SK-N-SH (cell line): ENCODE data around the gene TAB2. TPM values are rescaled to one million over a fixed set of nuclear protein-coding genes. Genes with fewer than 3 reads are reported as not detected.

Source experiments
- CTCF ChIA-PET: fragments of 300-600, 350-600 bp; formaldehyde crosslinking; extraction: SDS; loops from one replicate; lab custom pipeline; 2021; lab: Yijun Ruan, JAX
- POLR2A ChIA-PET: fragments of 350-600 bp; sonication (Branson Sonifier 250); formaldehyde crosslinking; extraction: SDS; loops from one replicate; lab custom pipeline; 2020; ENCODE audit warnings: antibody characterized with exemption, inconsistent platforms; lab: Yijun Ruan, JAX
- DNase-seq: peaks from one replicate; pipeline ENCODE4 v3.0.0; 2012
- H2AFZ ChIP-seq: fragments of 200-600 bp; sonication (generic); 2 replicates; pipeline ENCODE4 v1.8.1; 2016; ENCODE audit warnings: antibody characterized with exemption, mild to moderate bottlenecking, low read depth
- H3F3A ChIP-seq: fragments of 200-600 bp; sonication (generic); replicated peaks from 2 replicates; pipeline ENCODE3; 2016; ENCODE audit warnings: antibody characterized with exemption, mild to moderate bottlenecking; ENCODE audit not compliant: insufficient read depth
- H3K27ac ChIP-seq, 2 experiments: fragments of 200-500 bp in 1 of 2; fragments of 200-600 bp in 1 of 2; sonication (Bioruptor generic) in 1 of 2; sonication (generic), shearing (Covaris generic) in 1 of 2; 2 replicates each; pipeline versions ENCODE4 v1.5.1 to v1.6.1; 2014 to 2016; ENCODE audit warnings: low read depth in 2 of 2, inconsistent platforms in 1 of 2, low read length in 1 of 2, mild to moderate bottlenecking in 1 of 2, mixed read lengths in 1 of 2
- H3K27me3 ChIP-seq: fragments of 200-600 bp; sonication (generic), shearing (Covaris generic); 2 replicates; pipeline ENCODE4 v1.6.1; 2016; ENCODE audit warnings: mixed run types; ENCODE audit not compliant: insufficient read depth
- H3K36me3 ChIP-seq, 2 experiments: fragments of 200-500 bp in 1 of 2; fragments of 200-600 bp in 1 of 2; sonication (Bioruptor generic) in 1 of 2; sonication (generic) in 1 of 2; replicated peaks in 1 of 2; 2 replicates each; pipeline versions ENCODE3 to v1.5.1; 2014 to 2016; ENCODE audit warnings: low read length in 1 of 2, mild to moderate bottlenecking in 1 of 2; ENCODE audit not compliant: insufficient read depth in 2 of 2, control insufficient read depth in 1 of 2
- H3K4me1 ChIP-seq, 2 experiments: fragments of 200-500 bp in 1 of 2; fragments of 200-600 bp in 1 of 2; sonication (Bioruptor generic) in 1 of 2; sonication (generic), shearing (Covaris generic) in 1 of 2; 2 replicates each; pipeline versions ENCODE4 v1.5.1 to v1.6.1; 2014 to 2016; ENCODE audit warnings: low read depth in 1 of 2, low read length in 1 of 2, mixed run types in 1 of 2; ENCODE audit not compliant: insufficient read depth in 2 of 2, control insufficient read depth in 1 of 2
- H3K4me2 ChIP-seq: fragments of 200-600 bp; sonication (generic), shearing (Covaris generic); 2 replicates; pipeline ENCODE4 v1.6.1; 2017; ENCODE audit warnings: mixed run types
- H3K4me3 ChIP-seq, 2 experiments: fragments of 200-500 bp in 1 of 2; fragments of 200-600 bp in 1 of 2; sonication (Bioruptor generic) in 1 of 2; sonication (generic), shearing (Covaris generic) in 1 of 2; 2 replicates each; pipeline versions ENCODE4 v1.5.1 to v1.8.1; 2014 to 2016; ENCODE audit warnings: low read depth in 2 of 2, inconsistent platforms in 1 of 2, low read length in 1 of 2, mild to moderate bottlenecking in 1 of 2, mixed read lengths in 1 of 2, moderate library complexity in 1 of 2
- H3K79me2 ChIP-seq: fragments of 200-600 bp; sonication (generic); 2 replicates; pipeline ENCODE4 v1.8.1; 2017; ENCODE audit warnings: mild to moderate bottlenecking; ENCODE audit not compliant: insufficient read depth
- H3K9ac ChIP-seq: fragments of 200-600 bp; sonication (generic); 2 replicates; pipeline ENCODE4 v1.6.1; 2017; ENCODE audit warnings: mixed run types
- H3K9me2 ChIP-seq: fragments of 200-600 bp; sonication (generic); 2 replicates; pipeline ENCODE4 v1.6.1; 2017; ENCODE audit warnings: mixed run types
- H3K9me3 ChIP-seq: fragments of 200-600 bp; sonication (generic); 2 replicates; pipeline ENCODE4 v1.6.1; 2017; ENCODE audit warnings: mixed run types, mild to moderate bottlenecking, moderate library complexity
- H4K20me1 ChIP-seq: fragments of 200-600 bp; sonication (generic); 2 replicates; pipeline ENCODE4 v1.6.1; 2017; ENCODE audit warnings: mild to moderate bottlenecking, mixed run types; ENCODE audit not compliant: insufficient read depth
- CHD2 ChIP-seq: fragments of 150-350 bp; IDR thresholded peaks from 2 replicates; pipeline ENCODE4 v1.6.1; 2018; ENCODE audit warnings: low read length; ENCODE audit not compliant: partially characterized antibody
- EP300 ChIP-seq, 2 experiments: IDR thresholded peaks; 2 replicates each; pipeline versions ENCODE4 v1.4.0 to v1.6.1; 2012; ENCODE audit warnings: borderline replicate concordance in 1 of 2, low read depth in 1 of 2, low read length in 1 of 2
- EZH2phosphoT487 ChIP-seq: fragments of 200-600 bp; sonication (generic); IDR thresholded peaks from 2 replicates; pipeline ENCODE4 v1.6.1; 2017; ENCODE audit warnings: low read depth, mixed run types, mild to moderate bottlenecking, antibody characterized with exemption, moderate library complexity, borderline replicate concordance
- FOXJ3 ChIP-seq: sonication (generic); formaldehyde crosslinking; IDR thresholded peaks from 2 replicates; pipeline ENCODE4 v1.5.1; 2020; ENCODE audit warnings: mild to moderate bottlenecking, missing genetic modification reagents
- FOXM1 ChIP-seq: IDR thresholded peaks from 2 replicates; pipeline ENCODE4 v1.4.0; 2012; ENCODE audit warnings: low read depth, mild to moderate bottlenecking
- GABPA ChIP-seq: IDR thresholded peaks from 2 replicates; pipeline ENCODE4 v1.4.0; 2012; ENCODE audit warnings: low read depth, mild to moderate bottlenecking
- GATA2 ChIP-seq: sonication (generic); formaldehyde crosslinking; IDR thresholded peaks from 2 replicates; pipeline ENCODE4 v1.5.0; 2020; ENCODE audit warnings: mild to moderate bottlenecking, missing genetic modification reagents
- JUND ChIP-seq: IDR thresholded peaks from 2 replicates; pipeline ENCODE4 v1.4.0; 2012
- MEF2A ChIP-seq: IDR thresholded peaks from 2 replicates; pipeline ENCODE4 v1.4.0; 2012; ENCODE audit warnings: low read depth, borderline replicate concordance
- NFIC ChIP-seq: IDR thresholded peaks from 2 replicates; pipeline ENCODE4 v1.4.0; 2012; ENCODE audit warnings: borderline replicate concordance
- NRF1 ChIP-seq: IDR thresholded peaks from 2 replicates; pipeline ENCODE4 v1.6.1; 2012; ENCODE audit warnings: low read depth, mild to moderate bottlenecking, low read length
- RXRA ChIP-seq: IDR thresholded peaks from 2 replicates; pipeline ENCODE4 v1.4.0; 2012; ENCODE audit warnings: low read depth, mild to moderate bottlenecking, borderline replicate concordance
- SIN3A ChIP-seq: IDR thresholded peaks from 2 replicates; pipeline ENCODE4 v1.6.1; 2012; ENCODE audit warnings: low read depth, mild to moderate bottlenecking, low read length, moderate library complexity, borderline replicate concordance
- TCF12 ChIP-seq: IDR thresholded peaks from 2 replicates; pipeline ENCODE4 v1.4.0; 2012
- TEAD4 ChIP-seq: IDR thresholded peaks from 2 replicates; pipeline ENCODE4 v1.4.0; 2012; ENCODE audit warnings: mild to moderate bottlenecking, borderline replicate concordance; ENCODE audit not compliant: insufficient read depth
- YY1 ChIP-seq: IDR thresholded peaks from 2 replicates; pipeline ENCODE4 v1.4.0; 2012; ENCODE audit warnings: low read depth, mild to moderate bottlenecking
- WGBS: methylation state at CpG from one replicate; pipeline ENCODE4 v1.1.6; 2017; ENCODE audit warnings: low lambda C conversion rate; 5-methylcytosine and 5-hydroxymethylcytosine counted together
- polyA plus RNA-seq, 3 experiments: library from polyadenylated mRNA; depleted of rRNA; stranded (reverse); fragments of >200 nt; gene quantifications; 2 replicates each; pipeline ENCODE4 v1.2.3, GENCODE V29; 2012
- TF ChIP-seq, protein P1 (sequence below): IDR thresholded peaks from 2 replicates; pipeline ENCODE4; 2012
- TF ChIP-seq, protein P2 (sequence below): IDR thresholded peaks from 2 replicates; pipeline ENCODE4 v1.4.0; 2012; ENCODE audit warnings: low read depth
- TF ChIP-seq, protein P3 (sequence below): IDR thresholded peaks from 2 replicates; pipeline ENCODE4 v1.6.1; 2012; ENCODE audit warnings: mild to moderate bottlenecking, low read depth, low read length, moderate library complexity
- TF ChIP-seq, protein P4 (sequence below): fragments of 200-600 bp; sonication (generic); IDR thresholded peaks from 2 replicates; pipeline ENCODE4 v1.6.1; 2017; ENCODE audit warnings: antibody characterized with exemption, mild to moderate bottlenecking, moderate library complexity

TAB2 gene
- polyA plus RNA-seq, 1 of the 3 experiments (the other 2 are of a cell fraction) = 24.4 TPM

DNA sequence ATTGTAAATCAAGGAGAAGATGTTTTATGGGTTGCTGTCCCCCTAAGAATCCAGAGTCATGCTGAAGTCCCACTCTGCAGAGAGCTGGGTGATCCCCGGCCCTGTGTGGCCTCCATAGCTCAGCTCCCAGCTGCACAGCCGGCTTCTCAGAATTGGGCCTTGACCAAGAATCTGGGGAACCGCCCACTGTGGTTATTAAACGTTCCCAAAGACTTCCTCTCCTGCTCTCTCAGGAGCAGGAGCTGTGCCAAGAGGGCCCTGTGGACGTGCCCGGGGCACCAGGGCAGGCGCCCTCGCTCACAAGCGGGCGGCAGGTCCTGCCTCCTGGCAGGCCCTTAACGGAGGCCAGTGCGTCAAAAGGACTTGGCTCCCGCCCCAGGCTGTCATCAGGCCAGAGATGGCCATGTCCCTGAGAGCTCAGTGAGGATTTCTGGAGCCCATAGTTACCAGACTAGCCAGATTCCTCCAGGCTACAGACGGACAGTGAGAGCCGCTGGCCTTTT lies 136.9 kb downstream of the TAB2 start:
- H3K9ac ChIP-seq = no peak overlapping the region
- H3K36me3 ChIP-seq = no peaks in the 10 kb centered on the region
- peak overlapping the region; percentile 16; the same call in 1 of the 2 replicates for H3K4me2 ChIP-seq
- peaks cover 6% of the 10 kb centered on the region for H3F3A ChIP-seq
- peaks cover 3 to 19% of the 10 kb centered on the region in 2 experiments; a peak in 2 of 4 replicates for H3K4me1 ChIP-seq
- no peaks in the 10 kb centered on the region for H3K27me3 ChIP-seq
- CTCF ChIA-PET = interaction anchor here (1.1 to 1.2 kb wide), 3 partner anchors 22 to 426 kb away, joined by 3 to 5 read pairs (median 4); no protein-coding TSS in a partner anchor
- no peaks in the 10 kb centered on the region for H3K9me2 ChIP-seq
- POLR2A ChIA-PET = no interaction called here
- DNase-seq = peak; percentile 56
- no peaks in the 10 kb centered on the region for H4K20me1 ChIP-seq
- WGBS = 0% methylated on average over 1 of the region's 15 CpGs
- H3K9me3 ChIP-seq = no peaks in the 10 kb centered on the region
- no peak overlapping the region for H3K4me3 ChIP-seq
- TF ChIP-seq CHD2 (no peak), TCF12 (peak; percentile 50), NFIC (peak; percentile 88), FOXJ3 (CRISPR knock-in tag) (no peak), MEF2A (no peak), GABPA (no peak), SIN3A (0 out of 2 replicates have a peak, but pooled peaks have one; percentile 16), TEAD4 (no peak), JUND (no peak), RXRA (peak; percentile 75)
- TF ChIP-seq, protein P1, sequence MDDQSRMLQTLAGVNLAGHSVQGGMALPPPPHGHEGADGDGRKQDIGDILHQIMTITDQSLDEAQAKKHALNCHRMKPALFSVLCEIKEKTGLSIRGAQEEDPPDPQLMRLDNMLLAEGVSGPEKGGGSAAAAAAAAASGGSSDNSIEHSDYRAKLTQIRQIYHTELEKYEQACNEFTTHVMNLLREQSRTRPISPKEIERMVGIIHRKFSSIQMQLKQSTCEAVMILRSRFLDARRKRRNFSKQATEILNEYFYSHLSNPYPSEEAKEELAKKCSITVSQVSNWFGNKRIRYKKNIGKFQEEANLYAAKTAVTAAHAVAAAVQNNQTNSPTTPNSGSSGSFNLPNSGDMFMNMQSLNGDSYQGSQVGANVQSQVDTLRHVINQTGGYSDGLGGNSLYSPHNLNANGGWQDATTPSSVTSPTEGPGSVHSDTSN = peak; percentile 36; the same call in 1 of the 2 replicates
- TF ChIP-seq, protein P2, sequence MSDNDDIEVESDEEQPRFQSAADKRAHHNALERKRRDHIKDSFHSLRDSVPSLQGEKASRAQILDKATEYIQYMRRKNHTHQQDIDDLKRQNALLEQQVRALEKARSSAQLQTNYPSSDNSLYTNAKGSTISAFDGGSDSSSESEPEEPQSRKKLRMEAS = no peak; the same call in 1 of the 2 replicates
- H2AFZ ChIP-seq = peak overlapping the region; percentile 67; the same call in 1 of the 2 replicates
- H3K79me2 ChIP-seq = no peaks in the 10 kb centered on the region
- H3K27ac ChIP-seq = peak overlapping the region; percentile 16 to 36; a peak in 2 of 4 replicates

DNA sequence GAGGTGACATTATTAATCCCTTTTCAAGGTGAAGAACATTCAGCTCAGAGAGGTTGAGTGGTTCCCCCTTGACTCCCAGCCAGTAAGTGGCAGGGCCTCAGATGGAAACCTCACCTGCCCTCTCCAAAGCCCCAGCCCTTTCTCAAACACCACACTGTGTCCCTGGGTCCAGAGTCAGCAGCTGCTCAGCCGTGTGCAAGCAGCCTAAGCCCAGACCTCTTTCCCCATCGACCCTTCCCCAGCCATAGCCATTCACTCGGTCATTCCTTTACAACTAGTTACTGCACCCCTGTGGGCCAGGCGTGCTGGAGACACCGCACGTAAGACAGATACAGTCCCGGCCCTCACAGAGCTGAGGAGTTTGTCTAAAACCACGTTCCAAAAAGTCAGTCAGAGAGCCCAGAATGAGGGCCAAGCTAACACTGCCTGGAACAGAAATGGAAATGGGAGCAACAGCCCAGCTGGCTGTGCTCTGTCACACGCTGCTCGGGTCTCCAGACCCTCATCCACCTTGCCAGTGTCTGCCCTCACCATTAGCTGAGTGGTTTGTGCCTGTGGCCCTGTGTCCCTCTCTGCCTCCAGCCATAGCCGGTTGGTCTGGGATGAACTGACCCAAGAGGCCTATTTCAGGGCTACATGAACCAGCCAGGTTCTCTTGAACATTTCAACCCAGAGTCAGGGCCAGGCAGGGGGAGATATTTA lies 137.7 kb downstream of the TAB2 start:
- POLR2A ChIA-PET = no interaction called here
- no peaks in the 10 kb centered on the region for H4K20me1 ChIP-seq
- H2AFZ ChIP-seq = peak overlapping the region; percentile 67; the same call in 1 of the 2 replicates
- H3K36me3 ChIP-seq = no peaks in the 10 kb centered on the region
- CTCF ChIA-PET = interaction anchor here (1.2 kb wide), 1 partner anchor 23 kb away, joined by 5 read pairs; no protein-coding TSS in a partner anchor
- no peak for DNase-seq
- H3K79me2 ChIP-seq = no peaks in the 10 kb centered on the region
- no peaks in the 10 kb centered on the region for H3K9me2 ChIP-seq
- peaks cover 3 to 19% of the 10 kb centered on the region in 2 experiments; a peak in 2 of 4 replicates for H3K4me1 ChIP-seq
- H3K9me3 ChIP-seq = no peaks in the 10 kb centered on the region
- no peak overlapping the region; the same call in 1 of the 2 replicates for H3K4me2 ChIP-seq
- no peaks in the 10 kb centered on the region for H3K27me3 ChIP-seq
- H3K4me3 ChIP-seq = no peak overlapping the region
- peaks cover 6% of the 10 kb centered on the region for H3F3A ChIP-seq
- H3K27ac ChIP-seq = peak overlapping the region in 1 of 2 experiments; percentile 16; a peak in 2 of 4 replicates
- no peak overlapping the region for H3K9ac ChIP-seq
- 91% methylated on average over 10 of the region's 11 CpGs for WGBS
- TF ChIP-seq, protein P3, sequence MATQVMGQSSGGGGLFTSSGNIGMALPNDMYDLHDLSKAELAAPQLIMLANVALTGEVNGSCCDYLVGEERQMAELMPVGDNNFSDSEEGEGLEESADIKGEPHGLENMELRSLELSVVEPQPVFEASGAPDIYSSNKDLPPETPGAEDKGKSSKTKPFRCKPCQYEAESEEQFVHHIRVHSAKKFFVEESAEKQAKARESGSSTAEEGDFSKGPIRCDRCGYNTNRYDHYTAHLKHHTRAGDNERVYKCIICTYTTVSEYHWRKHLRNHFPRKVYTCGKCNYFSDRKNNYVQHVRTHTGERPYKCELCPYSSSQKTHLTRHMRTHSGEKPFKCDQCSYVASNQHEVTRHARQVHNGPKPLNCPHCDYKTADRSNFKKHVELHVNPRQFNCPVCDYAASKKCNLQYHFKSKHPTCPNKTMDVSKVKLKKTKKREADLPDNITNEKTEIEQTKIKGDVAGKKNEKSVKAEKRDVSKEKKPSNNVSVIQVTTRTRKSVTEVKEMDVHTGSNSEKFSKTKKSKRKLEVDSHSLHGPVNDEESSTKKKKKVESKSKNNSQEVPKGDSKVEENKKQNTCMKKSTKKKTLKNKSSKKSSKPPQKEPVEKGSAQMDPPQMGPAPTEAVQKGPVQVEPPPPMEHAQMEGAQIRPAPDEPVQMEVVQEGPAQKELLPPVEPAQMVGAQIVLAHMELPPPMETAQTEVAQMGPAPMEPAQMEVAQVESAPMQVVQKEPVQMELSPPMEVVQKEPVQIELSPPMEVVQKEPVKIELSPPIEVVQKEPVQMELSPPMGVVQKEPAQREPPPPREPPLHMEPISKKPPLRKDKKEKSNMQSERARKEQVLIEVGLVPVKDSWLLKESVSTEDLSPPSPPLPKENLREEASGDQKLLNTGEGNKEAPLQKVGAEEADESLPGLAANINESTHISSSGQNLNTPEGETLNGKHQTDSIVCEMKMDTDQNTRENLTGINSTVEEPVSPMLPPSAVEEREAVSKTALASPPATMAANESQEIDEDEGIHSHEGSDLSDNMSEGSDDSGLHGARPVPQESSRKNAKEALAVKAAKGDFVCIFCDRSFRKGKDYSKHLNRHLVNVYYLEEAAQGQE = no peak
- TF ChIP-seq, protein P4, sequence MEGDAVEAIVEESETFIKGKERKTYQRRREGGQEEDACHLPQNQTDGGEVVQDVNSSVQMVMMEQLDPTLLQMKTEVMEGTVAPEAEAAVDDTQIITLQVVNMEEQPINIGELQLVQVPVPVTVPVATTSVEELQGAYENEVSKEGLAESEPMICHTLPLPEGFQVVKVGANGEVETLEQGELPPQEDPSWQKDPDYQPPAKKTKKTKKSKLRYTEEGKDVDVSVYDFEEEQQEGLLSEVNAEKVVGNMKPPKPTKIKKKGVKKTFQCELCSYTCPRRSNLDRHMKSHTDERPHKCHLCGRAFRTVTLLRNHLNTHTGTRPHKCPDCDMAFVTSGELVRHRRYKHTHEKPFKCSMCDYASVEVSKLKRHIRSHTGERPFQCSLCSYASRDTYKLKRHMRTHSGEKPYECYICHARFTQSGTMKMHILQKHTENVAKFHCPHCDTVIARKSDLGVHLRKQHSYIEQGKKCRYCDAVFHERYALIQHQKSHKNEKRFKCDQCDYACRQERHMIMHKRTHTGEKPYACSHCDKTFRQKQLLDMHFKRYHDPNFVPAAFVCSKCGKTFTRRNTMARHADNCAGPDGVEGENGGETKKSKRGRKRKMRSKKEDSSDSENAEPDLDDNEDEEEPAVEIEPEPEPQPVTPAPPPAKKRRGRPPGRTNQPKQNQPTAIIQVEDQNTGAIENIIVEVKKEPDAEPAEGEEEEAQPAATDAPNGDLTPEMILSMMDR = no peak
- TF ChIP-seq NRF1 (no peak), GATA2 (CRISPR knock-in tag) (no peak), GABPA (no peak), EP300 (IDR thresholded peaks at IDR 0.05; ENCODE audit: borderline replicate concordance in 1 of 2, low read depth in 1 of 2, low read length in 1 of 2) (no peak), FOXJ3 (CRISPR knock-in tag) (no peak), EZH2phosphoT487 (no peak), JUND (no peak), FOXM1 (no peak), NFIC (no peak), YY1 (no peak)
